IMR-90 (cell line): ENCODE results near the gene PTGES.

Experiments
- BHLHE40 ChIP-seq: fragments of 150-350 bp; IDR thresholded peaks from 2 replicates; pipeline ENCODE4 v1.6.1; 2016; ENCODE audit warnings: mild to moderate bottlenecking, low read depth, low read length
- CEBPB ChIP-seq: IDR thresholded peaks from 2 replicates; pipeline ENCODE4 v1.6.1; 2012; ENCODE audit warnings: low read depth, low read length, improper control_type of control experiment
- CTCF ChIP-seq: conservative IDR thresholded peaks from 2 replicates; pipeline ENCODE4 v1.5.1; 2012; ENCODE audit warnings: mild to moderate bottlenecking, low read depth, low read length, improper control_type of control experiment
- ELK1 ChIP-seq: fragments of 150-350 bp; IDR thresholded peaks from 2 replicates; pipeline ENCODE4 v1.6.1; 2016; ENCODE audit warnings: low read depth, mild to moderate bottlenecking, low read length, moderate library complexity, borderline replicate concordance
- MAFK ChIP-seq: IDR thresholded peaks from 2 replicates; pipeline ENCODE4 v1.6.1; 2012; ENCODE audit warnings: low read depth, low read length, improper control_type of control experiment
- MAZ ChIP-seq: IDR thresholded peaks from 2 replicates; pipeline ENCODE4 v1.6.1; 2012; ENCODE audit warnings: low read depth, mild to moderate bottlenecking, low read length, improper control_type of control experiment, moderate library complexity, borderline replicate concordance
- MXI1 ChIP-seq: IDR thresholded peaks from 2 replicates; pipeline ENCODE4 v1.6.1; 2012; ENCODE audit warnings: low read depth, mild to moderate bottlenecking, low read length, moderate library complexity, borderline replicate concordance
- NFE2L2 ChIP-seq: fragments of 150-350 bp; IDR thresholded peaks from 2 replicates; pipeline ENCODE4 v1.6.1; 2016; ENCODE audit warnings: low read depth, mild to moderate bottlenecking, low read length
- POLR2A ChIP-seq: IDR thresholded peaks from 2 replicates; pipeline ENCODE4 v1.6.1; 2012; ENCODE audit warnings: mild to moderate bottlenecking, low read depth, low read length
- RAD21 ChIP-seq: IDR thresholded peaks from 2 replicates; pipeline ENCODE4 v1.6.1; 2012; ENCODE audit warnings: low read length, improper control_type of control experiment
- RCOR1 ChIP-seq: IDR thresholded peaks from 2 replicates; pipeline ENCODE4 v1.6.1; 2012; ENCODE audit warnings: mild to moderate bottlenecking, low read length, improper control_type of control experiment; ENCODE audit not compliant: insufficient replicate concordance
- RFX5 ChIP-seq: IDR thresholded peaks from 2 replicates; pipeline ENCODE4 v1.8.0; 2012; ENCODE audit warnings: low read depth, mild to moderate bottlenecking, low read length, moderate library complexity
- SMC3 ChIP-seq: fragments of 150-350 bp; IDR thresholded peaks from 2 replicates; pipeline ENCODE4 v1.6.1; 2016; ENCODE audit warnings: low read depth, mild to moderate bottlenecking, antibody characterized with exemption, low read length, moderate library complexity
- USF2 ChIP-seq: fragments of 150-350 bp; IDR thresholded peaks from 2 replicates; pipeline ENCODE4 v1.6.1; 2017; ENCODE audit warnings: mild to moderate bottlenecking, antibody characterized with exemption, low read length, low read depth

- TF ChIP-seq CTCF (no peak), RFX5 (no peak), SMC3 (no peak), POLR2A (no peak), MAZ (no peak), USF2 (no peak), RCOR1 (no peak), CEBPB (no peak), RAD21 (no peak), MAFK (no peak), BHLHE40 (no peak), MXI1 (no peak), ELK1 (no peak), NFE2L2 (no peak)
Observed at GRCh38 chr9:129698254-129698757, 54.5 kb downstream of the PTGES start.
